GM10847 (cell line): ENCODE measurements around the gene LGR6.

Experiments used
- POLR2A ChIP-seq: IDR thresholded peaks from 2 replicates; pipeline ENCODE4 v1.6.1; 2011; ENCODE audit not compliant: insufficient read length; ENCODE audit errors: extremely low read depth

LGR6 gene

GRCh38 chr1:202249436-202249835 is 55.8 kb downstream of the LGR6 start:
- no peak for TF ChIP-seq POLR2A

GRCh38 chr1:202249846-202250245 is 56.2 kb downstream of the LGR6 start:
- no peak for TF ChIP-seq POLR2A

- no peak for TF ChIP-seq POLR2A
Measured at GRCh38 chr1:202250982-202251381, 57.4 kb downstream of the LGR6 start.

- TF ChIP-seq POLR2A: no peak
Measured at GRCh38 chr1:202251424-202252256, 58.0 kb downstream of the LGR6 start.

GRCh38 chr1:202252271-202252670 is 58.7 kb downstream of the LGR6 start:
- no peak for TF ChIP-seq POLR2A

- no peak for TF ChIP-seq POLR2A
Measured at GRCh38 chr1:202254454-202255252, 61.1 kb downstream of the LGR6 start.

GRCh38 chr1:202255343-202255742 is 61.7 kb downstream of the LGR6 start:
- TF ChIP-seq POLR2A: no peak

- TF ChIP-seq POLR2A: no peak
Measured at GRCh38 chr1:202259705-202260104, 66.1 kb downstream of the LGR6 start.

GRCh38 chr1:202263628-202264027 is 70.0 kb downstream of the LGR6 start:
- TF ChIP-seq POLR2A: no peak

GRCh38 chr1:202264300-202264699 is 70.7 kb downstream of the LGR6 start:
- no peak for TF ChIP-seq POLR2A

- no peak for TF ChIP-seq POLR2A
Measured at GRCh38 chr1:202264726-202265125, 71.1 kb downstream of the LGR6 start.

GRCh38 chr1:202266061-202266765 is 72.6 kb downstream of the LGR6 start:
- no peak for TF ChIP-seq POLR2A

GRCh38 chr1:202268032-202268431 is 74.4 kb downstream of the LGR6 start:
- no peak for TF ChIP-seq POLR2A

- TF ChIP-seq POLR2A: no peak
Measured at GRCh38 chr1:202268817-202269216, 75.2 kb downstream of the LGR6 start.

GRCh38 chr1:202270871-202271326 is 77.3 kb downstream of the LGR6 start:
- TF ChIP-seq POLR2A: no peak
